HG03575 (cell line): ENCODE results near the gene CCL21.
"Not testable (repeated sequence)": the region's sequence is repeated elsewhere in the genome, so short reads cannot be mapped to it uniquely, and the experiment has no call there.

Experiments used
- ATAC-seq: cut with Tn5 transposase; IDR thresholded peaks from one replicate; pipeline ENCODE4 v1.9.1; 2021; ENCODE audit not compliant: unreplicated experiment, insufficient number of reproducible peaks, low FRiP score; ENCODE audit errors: extremely low read depth

Gene CCL21

GRCh38 chr9:34710023-34710422 lies at the start of gene CCL21:
TSS of gene CCL21 (minus strand) at chr9:34710136. CDS start at chr9:34710066, 70 bp downstream.
- no peak for ATAC-seq

GRCh38 chr9:34759432-34760134 lies 49.6 kb upstream of the CCL21 start:
- no peak for ATAC-seq

GRCh38 chr9:34750320-34750719 lies 40.4 kb upstream of the CCL21 start:
- not testable (repeated sequence) for ATAC-seq

- no peak for ATAC-seq
Observed at GRCh38 chr9:34746526-34746925, 36.6 kb upstream of the CCL21 start.

GRCh38 chr9:34744295-34745221 lies 34.6 kb upstream of the CCL21 start:
- ATAC-seq = no peak

- ATAC-seq = no peak
Observed at GRCh38 chr9:34742710-34743109, 32.8 kb upstream of the CCL21 start.

GRCh38 chr9:34741628-34742027 lies 31.7 kb upstream of the CCL21 start:
- ATAC-seq = no peak

GRCh38 chr9:34740176-34740575 lies 30.2 kb upstream of the CCL21 start:
- ATAC-seq = not testable (repeated sequence)

GRCh38 chr9:34737677-34738260 lies 27.8 kb upstream of the CCL21 start:
- no peak for ATAC-seq

GRCh38 chr9:34734720-34735119 lies 24.8 kb upstream of the CCL21 start:
- no peak for ATAC-seq

GRCh38 chr9:34732886-34733285 lies 22.9 kb upstream of the CCL21 start:
- no peak for ATAC-seq

- no peak for ATAC-seq
Observed at GRCh38 chr9:34732478-34732877, 22.5 kb upstream of the CCL21 start.

GRCh38 chr9:34723141-34723540 lies 13.2 kb upstream of the CCL21 start:
- no peak for ATAC-seq

GRCh38 chr9:34719769-34720025 lies 9.8 kb upstream of the CCL21 start:
- not testable (repeated sequence) for ATAC-seq

GRCh38 chr9:34719021-34719768 lies 9.3 kb upstream of the CCL21 start:
- ATAC-seq = no peak

GRCh38 chr9:34717996-34718614 lies 8.2 kb upstream of the CCL21 start:
- ATAC-seq = no peak

GRCh38 chr9:34716711-34717110 lies 6.8 kb upstream of the CCL21 start:
- no peak for ATAC-seq

- no peak for ATAC-seq
Observed at GRCh38 chr9:34715639-34716215, 5.8 kb upstream of the CCL21 start.

GRCh38 chr9:34714007-34714406 lies 4.1 kb upstream of the CCL21 start:
- ATAC-seq = no peak
